Astrocyte (in vitro differentiated cells and primary cell): Measurements from ENCODE around the gene RGN. TPM values are rescaled to one million over a fixed set of nuclear protein-coding genes. Genes with fewer than 3 reads are reported as not detected.
A peak's percentile ranks its signal among the peaks of the same experiment; 100 is the strongest.
"Not testable (repeated sequence)": the region's sequence is repeated elsewhere in the genome, so short reads cannot be mapped to it uniquely, and the experiment has no call there.

ENCODE experiments used
- DNase-seq: peaks from one replicate; pipeline ENCODE4 v3.0.0-alpha.2; 2010; ENCODE audit warnings: low read depth
- FAIRE-seq: peaks from 2 replicates; lab custom pipeline; 2011; peaks lifted over from hg19 to GRCh38; lab: Jason Lieb, UNC
- H2AFZ ChIP-seq: 2 replicates; pipeline ENCODE4 v1.6.0; 2012; ENCODE audit warnings: low read depth, low read length, inconsistent platforms
- H3K27ac ChIP-seq: 2 replicates; pipeline ENCODE4 v1.5.1; 2011; ENCODE audit warnings: low read depth, low read length, inconsistent platforms
- H3K27me3 ChIP-seq: 2 replicates; pipeline ENCODE4 v1.6.0; 2011; ENCODE audit warnings: low read length, inconsistent platforms; ENCODE audit not compliant: insufficient read depth
- H3K36me3 ChIP-seq: 2 replicates; pipeline ENCODE4 v1.5.1; 2011; ENCODE audit warnings: low read length, inconsistent platforms; ENCODE audit not compliant: insufficient read depth
- H3K4me1 ChIP-seq: 2 replicates; pipeline ENCODE4 v1.5.1; 2011; ENCODE audit warnings: low read length, inconsistent platforms; ENCODE audit not compliant: insufficient read depth
- H3K4me2 ChIP-seq: 2 replicates; pipeline ENCODE4 v1.6.0; 2012; ENCODE audit warnings: low read length, inconsistent platforms
- H3K4me3 ChIP-seq: 2 replicates; pipeline ENCODE4 v1.5.1; 2011; ENCODE audit warnings: low read depth, mild to moderate bottlenecking, low read length, inconsistent platforms; ENCODE audit not compliant: insufficient read depth
- H3K79me2 ChIP-seq: 2 replicates; pipeline ENCODE4 v1.6.0; 2012; ENCODE audit warnings: mild to moderate bottlenecking, low read length, inconsistent platforms; ENCODE audit not compliant: insufficient read depth
- H3K9ac ChIP-seq: 2 replicates; pipeline ENCODE4 v1.6.0; 2012; ENCODE audit warnings: mild to moderate bottlenecking, low read length, inconsistent platforms
- H3K9me3 ChIP-seq: 2 replicates; pipeline ENCODE4 v1.5.1; 2012; ENCODE audit warnings: low read depth, mild to moderate bottlenecking, low read length, inconsistent platforms; ENCODE audit not compliant: insufficient read depth
- H4K20me1 ChIP-seq: 2 replicates; pipeline ENCODE4 v1.6.0; 2012; ENCODE audit warnings: low read length, inconsistent platforms; ENCODE audit not compliant: insufficient read depth
- H3K27ac Mint-ChIP-seq: one replicate; pipeline ENCODE4 v1.8.0; 2021; ENCODE audit warnings: mild to moderate bottlenecking, mixed read lengths; ENCODE audit not compliant: unreplicated experiment
- H3K27me3 Mint-ChIP-seq: one replicate; pipeline ENCODE4 v1.8.0; 2021; ENCODE audit warnings: low read depth, mixed read lengths; ENCODE audit not compliant: unreplicated experiment
- H3K36me3 Mint-ChIP-seq: one replicate; pipeline ENCODE4 v1.8.0; 2021; ENCODE audit warnings: low read depth, mixed read lengths; ENCODE audit not compliant: unreplicated experiment
- H3K4me1 Mint-ChIP-seq: one replicate; pipeline ENCODE4 v1.8.0; 2021; ENCODE audit warnings: low read depth, mixed read lengths; ENCODE audit not compliant: unreplicated experiment
- H3K4me3 Mint-ChIP-seq: one replicate; pipeline ENCODE4 v1.8.0; 2021; ENCODE audit warnings: mild to moderate bottlenecking, moderate library complexity, mixed read lengths; ENCODE audit not compliant: unreplicated experiment
- H3K9me3 Mint-ChIP-seq: one replicate; pipeline ENCODE4 v1.8.0; 2021; ENCODE audit warnings: mild to moderate bottlenecking, mixed read lengths; ENCODE audit not compliant: unreplicated experiment
- EZH2 ChIP-seq: IDR thresholded peaks from 2 replicates; pipeline ENCODE4 v1.6.1; 2012; ENCODE audit warnings: mild to moderate bottlenecking, low read length, inconsistent platforms; ENCODE audit not compliant: insufficient read depth
- total RNA-seq: library from RNA; stranded (reverse); gene quantifications from 2 replicates; pipeline ENCODE4 v1.2.1, GENCODE V29; 2021
- TF ChIP-seq, protein P1 (sequence below): IDR thresholded peaks from 2 replicates; pipeline ENCODE4 v1.5.1; 2011; ENCODE audit warnings: low read depth, mild to moderate bottlenecking, inconsistent platforms, low read length, moderate library complexity; ENCODE audit not compliant: insufficient read depth

RGN gene
- total RNA-seq, 1 donor from 2014 or later, result not detected

DNA sequence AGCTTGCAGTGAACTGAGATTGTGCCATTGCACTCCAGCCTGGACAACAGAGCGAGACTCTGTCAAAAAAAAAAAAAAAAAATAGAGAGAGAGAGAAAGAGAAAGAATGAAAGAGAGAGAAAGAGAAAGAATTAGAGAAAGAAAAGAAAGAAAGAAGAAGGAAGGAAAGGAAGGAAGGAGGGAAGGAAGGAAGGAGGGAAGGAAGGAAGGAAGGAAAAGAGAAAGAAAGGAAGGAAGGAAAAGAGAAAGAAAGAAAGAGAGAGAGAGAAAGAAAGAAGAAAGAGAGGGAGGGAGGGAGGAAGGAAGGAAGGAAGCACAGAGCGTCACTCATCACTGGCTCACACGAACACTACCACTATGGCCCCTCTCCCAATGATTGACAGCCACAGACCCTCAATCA lies 46.2 kb downstream of the RGN start:
- H3K27ac Mint-ChIP-seq, H3K27ac ChIP-seq, H3K36me3 ChIP-seq, H3K4me3 ChIP-seq, H3K36me3 Mint-ChIP-seq, H3K4me1 ChIP-seq, DNase-seq, H3K27me3 Mint-ChIP-seq, H3K4me1 Mint-ChIP-seq, H3K27me3 ChIP-seq, H3K9me3 ChIP-seq, FAIRE-seq, H2AFZ ChIP-seq, H3K4me2 ChIP-seq, H4K20me1 ChIP-seq, H3K9me3 Mint-ChIP-seq, H3K4me3 Mint-ChIP-seq, H3K79me2 ChIP-seq, H3K9ac ChIP-seq: not testable (repeated sequence)

DNA sequence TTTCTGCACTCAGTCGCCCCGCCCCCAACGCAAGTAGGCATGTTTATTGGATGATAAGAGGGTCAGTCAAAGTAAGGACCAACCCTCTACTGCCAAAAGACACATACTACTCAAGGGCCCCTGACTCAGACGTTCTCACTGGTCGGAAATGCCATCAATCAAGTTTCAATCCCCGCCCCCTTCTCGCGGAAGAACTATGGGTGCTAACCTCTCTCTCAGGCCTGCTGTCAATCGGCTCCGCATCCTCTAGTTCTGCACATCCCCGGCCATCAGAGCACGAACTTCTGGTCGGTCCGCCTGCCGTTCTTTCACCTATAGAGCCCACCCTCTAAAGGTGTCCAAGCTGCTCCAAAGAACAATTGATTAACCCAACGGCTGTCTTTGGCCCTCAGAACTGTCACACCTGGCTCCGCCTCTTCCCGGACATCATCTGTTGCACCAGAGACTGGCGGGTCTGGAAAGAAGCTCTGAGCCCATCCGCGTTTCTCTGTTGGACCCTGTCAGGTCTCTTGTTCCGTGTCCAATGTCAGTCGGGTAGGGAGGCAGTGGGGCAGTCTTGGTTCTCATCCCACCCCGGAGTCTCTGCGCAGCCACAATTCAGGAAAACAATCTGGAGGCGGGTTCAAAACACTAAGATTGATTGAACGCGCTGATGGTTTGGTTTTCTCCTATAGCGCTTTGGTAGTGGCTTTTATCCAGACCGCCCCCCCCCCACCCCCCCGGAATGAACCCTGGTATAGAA lies 51.1 kb downstream of the RGN start:
- H3K4me2 ChIP-seq, result peak overlapping the region; percentile 93
- no peaks in the 10 kb centered on the region for H4K20me1 ChIP-seq
- peak overlapping the region; percentile 83 for H3K9ac ChIP-seq
- peak overlapping the region; percentile 95 for H3K4me3 Mint-ChIP-seq
- peak overlapping the region; percentile 81 for H3K4me3 ChIP-seq
- DNase-seq (peak; percentile 94), FAIRE-seq (peak; percentile 95)
- peak overlapping the region; percentile 93 for H3K27ac Mint-ChIP-seq
- no peaks in the 10 kb centered on the region for H3K36me3 Mint-ChIP-seq
- H3K27me3 ChIP-seq, result no peaks in the 10 kb centered on the region
- no peaks in the 10 kb centered on the region for H3K4me1 ChIP-seq
- no peaks in the 10 kb centered on the region for H3K9me3 Mint-ChIP-seq
- H3K9me3 ChIP-seq, result no peaks in the 10 kb centered on the region
- H3K79me2 ChIP-seq, result no peaks in the 10 kb centered on the region
- no peaks in the 10 kb centered on the region for H3K27me3 Mint-ChIP-seq
- H3K4me1 Mint-ChIP-seq, result no peaks in the 10 kb centered on the region
- TF ChIP-seq, protein P1, sequence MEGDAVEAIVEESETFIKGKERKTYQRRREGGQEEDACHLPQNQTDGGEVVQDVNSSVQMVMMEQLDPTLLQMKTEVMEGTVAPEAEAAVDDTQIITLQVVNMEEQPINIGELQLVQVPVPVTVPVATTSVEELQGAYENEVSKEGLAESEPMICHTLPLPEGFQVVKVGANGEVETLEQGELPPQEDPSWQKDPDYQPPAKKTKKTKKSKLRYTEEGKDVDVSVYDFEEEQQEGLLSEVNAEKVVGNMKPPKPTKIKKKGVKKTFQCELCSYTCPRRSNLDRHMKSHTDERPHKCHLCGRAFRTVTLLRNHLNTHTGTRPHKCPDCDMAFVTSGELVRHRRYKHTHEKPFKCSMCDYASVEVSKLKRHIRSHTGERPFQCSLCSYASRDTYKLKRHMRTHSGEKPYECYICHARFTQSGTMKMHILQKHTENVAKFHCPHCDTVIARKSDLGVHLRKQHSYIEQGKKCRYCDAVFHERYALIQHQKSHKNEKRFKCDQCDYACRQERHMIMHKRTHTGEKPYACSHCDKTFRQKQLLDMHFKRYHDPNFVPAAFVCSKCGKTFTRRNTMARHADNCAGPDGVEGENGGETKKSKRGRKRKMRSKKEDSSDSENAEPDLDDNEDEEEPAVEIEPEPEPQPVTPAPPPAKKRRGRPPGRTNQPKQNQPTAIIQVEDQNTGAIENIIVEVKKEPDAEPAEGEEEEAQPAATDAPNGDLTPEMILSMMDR, result no peak
- TF ChIP-seq EZH2, result no peak
- peak overlapping the region; percentile 98 for H2AFZ ChIP-seq
- H3K27ac ChIP-seq, result peak overlapping the region; percentile 71
- no peaks in the 10 kb centered on the region for H3K36me3 ChIP-seq

- Histone ChIP-seq H4K20me1 (no peaks in the 10 kb centered on the region), H3K9me3 (no peaks in the 10 kb centered on the region), H3K79me2 (no peaks in the 10 kb centered on the region), H2AFZ (no peak overlapping the region), H3K4me2 (peak overlapping the region; percentile 93), H3K36me3 (no peaks in the 10 kb centered on the region), H3K9ac (peak overlapping the region; percentile 83), H3K4me1 (no peaks in the 10 kb centered on the region), H3K27me3 (no peaks in the 10 kb centered on the region), H3K27ac (no peak overlapping the region), H3K4me3 (peak overlapping the region; percentile 81)
- no peak for DNase-seq
- no peaks in the 10 kb centered on the region for H3K27me3 Mint-ChIP-seq
- H3K4me1 Mint-ChIP-seq, result no peaks in the 10 kb centered on the region
- no peak for FAIRE-seq
- H3K4me3 Mint-ChIP-seq, result peak overlapping the region; percentile 95
- H3K27ac Mint-ChIP-seq, result peak overlapping the region; percentile 66
- H3K36me3 Mint-ChIP-seq, result no peaks in the 10 kb centered on the region
- H3K9me3 Mint-ChIP-seq, result no peaks in the 10 kb centered on the region
- TF ChIP-seq, protein P1, result no peak
- TF ChIP-seq EZH2, result no peak
These were observed 51.7 kb downstream of the RGN start for GRCh38 chrX:47129899-47130358.
